HAP-1 (cell line): ENCODE data around the gene AXIN1.
A peak's percentile ranks its signal among the peaks of the same experiment; 100 is the strongest.

Source experiments
- DNase-seq, 2 experiments: peaks; one replicate each; pipeline ENCODE4 v3.0.0-alpha.2; 2016 to 2020; ENCODE audit warnings: low spot score in 2 of 2
- H3K27me3 ChIP-seq: fragments of 250-450 bp; sonication (Bioruptor Pico); 2 replicates; pipeline ENCODE4 v1.5.1; 2020; ENCODE audit warnings: low read depth, mild to moderate bottlenecking, moderate library complexity
- H3K36me3 ChIP-seq: fragments of 250-450 bp; sonication (Bioruptor Pico); replicated peaks from 2 replicates; pipeline ENCODE4 v1.5.1; 2020; ENCODE audit warnings: mild to moderate bottlenecking
- H3K4me1 ChIP-seq: fragments of 250-450 bp; sonication (Bioruptor Pico); 2 replicates; pipeline ENCODE4 v1.5.1; 2020; ENCODE audit warnings: mild to moderate bottlenecking
- H3K4me3 ChIP-seq: fragments of 250-450 bp; sonication (Bioruptor Pico); 2 replicates; pipeline ENCODE4 v1.5.1; 2020; ENCODE audit warnings: mild to moderate bottlenecking, moderate library complexity
- H3K9me3 ChIP-seq: fragments of 250-450 bp; sonication (Bioruptor Pico); 2 replicates; pipeline ENCODE4 v1.5.1; 2020; ENCODE audit warnings: mild to moderate bottlenecking, moderate library complexity
- in situ Hi-C: fragments of 300-500 bp; cut with MboI; formaldehyde crosslinking; loops from 3 replicates; pipeline ENCODE4 v1.14.3; 2020; ENCODE audit warnings: low sequenced_read_pairs, inconsistent platforms, mixed read lengths

AXIN1 gene

DNA sequence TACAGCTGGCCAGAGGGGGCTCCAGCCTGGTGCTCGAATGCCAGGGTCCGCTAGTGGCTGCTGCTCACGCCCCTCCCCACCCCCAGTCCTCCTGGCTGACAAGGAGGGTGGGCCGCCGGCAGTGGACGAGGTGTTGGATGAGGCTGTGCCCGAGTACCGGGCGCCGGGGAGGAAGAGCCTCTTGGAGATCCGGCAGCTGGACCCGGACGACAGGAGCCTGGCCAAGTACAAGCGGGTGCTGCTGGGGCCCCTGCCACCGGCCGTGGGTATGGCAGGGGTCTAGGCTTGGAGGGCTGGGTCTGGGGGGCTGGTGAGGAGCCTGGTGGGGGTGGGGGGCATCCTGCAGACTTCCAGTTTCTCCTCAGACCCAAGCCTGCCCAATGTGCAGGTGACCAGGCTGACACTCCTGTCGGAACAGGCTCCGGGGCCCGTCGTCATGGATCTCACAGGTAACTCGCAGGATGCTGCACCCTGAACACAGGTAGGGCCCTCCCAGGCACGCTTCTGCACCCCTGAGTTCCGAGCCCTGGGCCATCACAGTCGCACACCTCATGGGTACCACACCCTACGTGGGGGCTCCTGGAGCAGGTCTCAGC, 70.8 kb downstream of the AXIN1 start:
- in situ Hi-C loops, result no loop called here
- H3K36me3 ChIP-seq, result peaks cover 13% of the 10 kb centered on the region
- H3K27me3 ChIP-seq, result no peaks in the 10 kb centered on the region
- DNase-seq, result no peak
- peak overlapping the region; percentile 43; the same call in 1 of the 2 replicates for H3K4me3 ChIP-seq
- peaks cover 4% of the 10 kb centered on the region for H3K4me1 ChIP-seq
- H3K9me3 ChIP-seq, result no peaks in the 10 kb centered on the region

DNA sequence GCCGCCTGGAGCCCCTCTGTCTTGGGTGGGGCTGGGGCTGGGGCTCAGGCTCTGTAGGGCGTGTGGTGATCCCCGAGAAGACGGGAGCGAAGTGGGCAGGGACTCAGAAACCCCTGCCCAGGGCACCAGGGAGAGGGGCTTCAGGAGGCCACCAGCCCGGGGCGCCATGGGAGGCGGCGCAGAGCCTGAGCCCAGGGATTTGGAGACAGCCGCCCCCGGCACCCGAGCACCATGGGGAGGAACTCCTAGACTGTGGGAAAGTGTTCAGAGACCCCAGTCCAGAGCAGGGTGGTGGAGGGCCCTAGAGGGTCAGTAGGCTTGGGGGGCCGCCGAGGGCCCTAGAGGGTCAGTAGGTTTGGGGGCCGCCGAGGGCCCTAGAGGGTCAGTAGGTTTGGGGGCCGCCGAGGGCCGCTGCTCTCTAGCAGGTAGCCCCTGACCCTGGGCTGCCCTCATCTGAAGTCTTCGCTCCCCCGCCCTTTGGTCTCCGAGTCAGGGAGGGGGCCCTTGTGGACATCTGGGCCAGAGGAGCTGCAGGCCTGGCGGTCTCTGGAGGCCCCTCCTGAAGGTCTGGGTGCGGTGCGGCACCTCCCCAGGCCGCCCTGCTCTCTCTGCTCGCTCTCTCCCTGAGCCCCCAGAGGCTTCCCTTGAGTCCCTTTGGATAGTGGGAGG, 71.4 kb downstream of the AXIN1 start:
- H3K4me3 ChIP-seq, result peak overlapping the region; percentile 43

GRCh38 chr16:280552-280951, 72.0 kb downstream of the AXIN1 start, which contains the start of gene ARHGDIG:
Gene ARHGDIG (plus strand): TSS chr16:280591. CDS start chr16:280681, 90 bp downstream.
- Histone ChIP-seq H3K9me3 (no peaks in the 10 kb centered on the region), H3K27me3 (no peaks in the 10 kb centered on the region), H3K36me3 (peaks cover 7% of the 10 kb centered on the region), H3K4me3 (peak within 1 kb of the TSS; percentile 43), H3K4me1 (peaks cover 4% of the 10 kb centered on the region)
- in situ Hi-C loops, result no loop called here
- no peak for DNase-seq

More for the DNA sequence above, 71.4 kb downstream of the AXIN1 start:
- Histone ChIP-seq H3K9me3 (no peaks in the 10 kb centered on the region), H3K36me3 (peaks cover 7% of the 10 kb centered on the region), H3K27me3 (no peaks in the 10 kb centered on the region), H3K4me1 (peaks cover 4% of the 10 kb centered on the region)
- in situ Hi-C loops, result no loop called here
- no peak for DNase-seq

- in situ Hi-C loops, result no loop called here
- Histone ChIP-seq H3K4me1 (peaks cover 4% of the 10 kb centered on the region), H3K9me3 (no peaks in the 10 kb centered on the region), H3K36me3 (peaks cover 7% of the 10 kb centered on the region), H3K27me3 (no peaks in the 10 kb centered on the region), H3K4me3 (peak overlapping the region; percentile 28)
- no peak for DNase-seq
Observed at GRCh38 chr16:280005-280460, 72.5 kb downstream of the AXIN1 start.

- H3K36me3 ChIP-seq, result peaks cover 2% of the 10 kb centered on the region
- no peak overlapping the region; the same call in 1 of the 2 replicates for H3K4me3 ChIP-seq
- H3K9me3 ChIP-seq, result no peaks in the 10 kb centered on the region
- no peak for DNase-seq
- in situ Hi-C loops, result no loop called here
- peaks cover 4% of the 10 kb centered on the region for H3K4me1 ChIP-seq
- H3K27me3 ChIP-seq, result no peaks in the 10 kb centered on the region
Observed at GRCh38 chr16:279531-279930, 73.0 kb downstream of the AXIN1 start.

DNA sequence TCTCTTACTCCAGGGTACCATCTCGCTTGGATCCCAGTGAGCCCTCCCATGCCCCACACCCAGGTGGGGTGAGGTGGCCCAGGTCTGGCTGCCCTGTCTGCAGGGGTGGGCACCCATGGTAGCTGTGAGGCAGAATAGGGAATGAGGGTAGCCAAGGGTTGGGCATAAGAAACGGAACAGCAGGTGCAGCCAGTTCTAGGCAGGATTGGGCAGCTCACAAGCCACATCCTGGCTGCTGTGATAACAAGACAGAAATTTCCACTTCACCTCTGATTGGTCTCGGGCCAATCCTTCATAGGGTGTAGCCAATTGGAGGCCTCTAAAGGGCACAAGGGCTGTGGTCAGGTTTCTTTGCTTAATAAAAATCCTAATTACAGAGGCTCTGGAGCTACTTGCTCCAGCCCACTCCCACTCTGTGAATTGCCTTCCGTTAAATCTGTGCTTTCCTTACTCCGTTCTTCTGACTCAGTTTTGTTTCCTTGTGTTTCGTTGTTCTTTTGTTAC, 73.6 kb downstream of the AXIN1 start:
- no peak for DNase-seq
- Histone ChIP-seq H3K9me3 (no peaks in the 10 kb centered on the region), H3K4me3 (no peak overlapping the region), H3K36me3 (no peaks in the 10 kb centered on the region), H3K4me1 (peaks cover 4% of the 10 kb centered on the region), H3K27me3 (no peaks in the 10 kb centered on the region)
- in situ Hi-C loops, result no loop called here

- H3K4me3 ChIP-seq, result no peak overlapping the region
Observed at GRCh38 chr16:276426-277077, 76.0 kb downstream of the AXIN1 start.

DNA sequence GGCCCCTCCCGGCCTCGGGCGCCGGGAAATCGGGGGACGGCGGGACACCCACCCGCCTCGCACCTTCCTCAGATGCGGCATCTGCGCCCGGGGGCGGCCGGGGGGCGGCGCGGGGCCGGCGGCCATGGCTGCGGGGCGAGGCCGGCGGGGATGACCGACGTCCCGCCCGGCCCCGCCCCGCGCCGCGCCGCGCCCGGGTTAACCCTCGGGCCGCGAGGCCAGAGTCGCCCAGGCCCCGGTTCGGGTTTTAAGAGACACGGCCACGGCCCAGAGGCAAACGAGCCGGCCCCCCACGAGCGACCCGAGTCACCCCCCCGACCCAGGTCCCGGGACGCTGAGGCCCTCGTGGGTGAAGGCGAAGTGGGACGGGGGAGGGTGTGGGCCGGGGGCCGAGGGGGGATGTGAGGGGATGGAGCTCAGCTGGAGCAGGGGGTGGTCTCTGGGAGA, 76.7 kb downstream of the AXIN1 start, which contains the start of gene RGS11:
Gene RGS11, minus strand, starts transcription at position 159 of the 447 bp plus-strand sequence. Its CDS starts 33 bp downstream, at position 126.
- H3K4me3 ChIP-seq, result no peak within 1 kb of the TSS
- DNase-seq, result no peak
- in situ Hi-C loops, result no loop called here
- no peaks in the 10 kb centered on the region for H3K36me3 ChIP-seq
- H3K27me3 ChIP-seq, result no peaks in the 10 kb centered on the region
- H3K4me1 ChIP-seq, result no peaks in the 10 kb centered on the region; the same call in none of the 2 replicates
- no peaks in the 10 kb centered on the region for H3K9me3 ChIP-seq

More at GRCh38 chr16:276426-277077, 76.0 kb downstream of the AXIN1 start:
- DNase-seq, result no peak
- peaks cover 4% of the 10 kb centered on the region for H3K4me1 ChIP-seq
- H3K9me3 ChIP-seq, result no peaks in the 10 kb centered on the region
- no peaks in the 10 kb centered on the region for H3K36me3 ChIP-seq
- no peaks in the 10 kb centered on the region for H3K27me3 ChIP-seq
- in situ Hi-C loops, result no loop called here

DNA sequence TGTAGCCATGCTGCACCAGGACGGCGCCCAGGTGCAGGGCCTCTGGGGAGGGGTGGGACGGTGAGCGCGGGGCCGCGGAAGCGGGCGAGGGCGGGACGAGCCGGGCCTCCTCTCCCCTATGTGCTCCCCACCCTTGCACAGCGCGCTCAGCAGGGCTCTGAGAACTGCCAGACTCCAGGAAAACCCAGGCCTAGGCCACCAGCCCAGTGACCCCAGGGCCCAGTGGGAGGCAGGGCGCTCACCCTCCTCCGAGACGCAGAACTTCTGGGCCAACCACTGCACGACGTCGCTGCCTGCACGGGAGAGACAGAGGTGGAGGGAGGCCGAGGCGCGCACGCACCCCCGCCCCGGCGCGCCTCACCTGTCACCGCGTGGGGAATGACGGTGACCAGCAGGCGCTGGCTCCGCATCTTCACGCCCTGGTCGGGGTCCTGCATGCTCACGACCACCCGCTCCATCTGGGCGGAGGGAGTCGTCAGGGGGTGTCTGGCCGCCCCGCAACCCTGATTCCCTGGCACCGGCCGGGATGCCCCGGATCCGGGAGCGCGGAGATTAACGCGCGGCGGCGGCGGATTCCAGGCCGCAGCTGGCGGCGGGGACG, 77.4 kb downstream of the AXIN1 start:
- no peak overlapping the region for H3K4me3 ChIP-seq
- H3K4me1 ChIP-seq, result no peaks in the 10 kb centered on the region; the same call in 1 of the 2 replicates
- DNase-seq, result no peak
- no peaks in the 10 kb centered on the region for H3K9me3 ChIP-seq
- no peaks in the 10 kb centered on the region for H3K27me3 ChIP-seq
- H3K36me3 ChIP-seq, result no peaks in the 10 kb centered on the region
- in situ Hi-C loops, result no loop called here

- H3K9me3 ChIP-seq, result no peaks in the 10 kb centered on the region
- peak in 1 of 2 experiments; percentile 66 for DNase-seq
- in situ Hi-C loops, result no loop called here
- H3K4me1 ChIP-seq, result no peaks in the 10 kb centered on the region; the same call in 1 of the 2 replicates
- H3K36me3 ChIP-seq, result no peaks in the 10 kb centered on the region
- no peak overlapping the region for H3K4me3 ChIP-seq
- H3K27me3 ChIP-seq, result no peaks in the 10 kb centered on the region
Observed at GRCh38 chr16:273547-274421, 78.7 kb downstream of the AXIN1 start.

- Histone ChIP-seq H3K27me3 (no peaks in the 10 kb centered on the region), H3K9me3 (no peaks in the 10 kb centered on the region), H3K36me3 (no peaks in the 10 kb centered on the region), H3K4me3 (no peak overlapping the region), H3K4me1 (no peaks in the 10 kb centered on the region; the same call in 1 of the 2 replicates)
- no peak for DNase-seq
- in situ Hi-C loops, result no loop called here
Observed at GRCh38 chr16:272633-273546, 79.6 kb downstream of the AXIN1 start.
